WTC11 (cell line): ENCODE data around the gene SHROOM2. TPM values are rescaled to one million over a fixed set of nuclear protein-coding genes. Genes with fewer than 3 reads are reported as not detected.

Experiments used
- ATAC-seq: fragments of 200-7000 bp; cut with Tn5 transposase; 2 replicates; pipeline ENCODE4 v1.10.0; 2021; ENCODE audit warnings: mild to moderate bottlenecking, moderate library complexity
- CTCF ChIA-PET: fragments of 300-600 bp; sonication (Branson Sonifier 250); formaldehyde crosslinking; loops from one replicate; lab custom pipeline; 2021; ENCODE audit warnings: antibody characterized with exemption; lab: Charles Lee
- POLR2A ChIA-PET: fragments of 350-600 bp; sonication (Branson Sonifier 250); formaldehyde crosslinking; loops from one replicate; lab custom pipeline; 2021; ENCODE audit warnings: antibody characterized with exemption; lab: Charles Lee
- DNase-seq: peaks from one replicate; pipeline ENCODE4 v3.0.0; 2021; ENCODE audit warnings: low spot score
- H3K27ac Mint-ChIP-seq: 2 replicates; pipeline ENCODE4 v1.8.0; 2021; ENCODE audit warnings: mixed read lengths
- H3K27me3 Mint-ChIP-seq: 2 replicates; pipeline ENCODE4 v1.8.0; 2021; ENCODE audit warnings: low read depth, mild to moderate bottlenecking, moderate library complexity, mixed read lengths
- H3K36me3 Mint-ChIP-seq: 2 replicates; pipeline ENCODE4 v1.8.0; 2021; ENCODE audit warnings: mixed read lengths
- H3K4me1 Mint-ChIP-seq: 2 replicates; pipeline ENCODE4 v1.8.0; 2022; ENCODE audit warnings: mixed read lengths
- H3K4me3 Mint-ChIP-seq: 2 replicates; pipeline ENCODE4 v1.8.0; 2021; ENCODE audit warnings: mild to moderate bottlenecking, moderate library complexity, mixed read lengths
- H3K9me3 Mint-ChIP-seq: 2 replicates; pipeline ENCODE4 v1.8.0; 2021; ENCODE audit warnings: mixed read lengths
- CBFB ChIP-seq: sonication (generic); formaldehyde crosslinking; IDR thresholded peaks from 2 replicates; pipeline ENCODE4 v1.8.1; 2022; ENCODE audit warnings: mild to moderate bottlenecking, low read depth, missing genetic modification reagents
- FOXK1 ChIP-seq: sonication (generic); formaldehyde crosslinking; IDR thresholded peaks from 2 replicates; pipeline ENCODE4 v1.8.0; 2022; ENCODE audit warnings: mild to moderate bottlenecking, moderate library complexity, missing genetic modification reagents
- FOXP1 ChIP-seq: sonication (generic); formaldehyde crosslinking; IDR thresholded peaks from 2 replicates; pipeline ENCODE4 v1.8.0; 2022; ENCODE audit warnings: missing genetic modification reagents, mild to moderate bottlenecking, moderate library complexity, borderline replicate concordance
- GRHL2 ChIP-seq: fragments of 250-450 bp; sonication (Bioruptor Pico); IDR thresholded peaks from 2 replicates; pipeline ENCODE4 v1.8.0; 2022; ENCODE audit warnings: mild to moderate bottlenecking, moderate library complexity; ENCODE audit not compliant: insufficient replicate concordance, severe bottlenecking
- HMGA2 ChIP-seq: fragments of 250-450 bp; sonication (Bioruptor Pico); IDR thresholded peaks from 2 replicates; pipeline ENCODE4 v1.4.0; 2021; ENCODE audit warnings: mild to moderate bottlenecking, moderate library complexity
- KAT7 ChIP-seq: sonication (generic); formaldehyde crosslinking; IDR thresholded peaks from 2 replicates; pipeline ENCODE4 v1.8.1; 2023; ENCODE audit warnings: missing genetic modification reagents, mild to moderate bottlenecking, borderline replicate concordance
- SMAD4 ChIP-seq: sonication (generic); formaldehyde crosslinking; IDR thresholded peaks from 2 replicates; pipeline ENCODE4 v1.8.0; 2022; ENCODE audit warnings: mild to moderate bottlenecking, missing genetic modification reagents
- SP1 ChIP-seq: sonication (generic); formaldehyde crosslinking; conservative IDR thresholded peaks from 2 replicates; pipeline ENCODE4 v1.8.1; 2022; ENCODE audit warnings: missing genetic modification reagents
- TEAD1 ChIP-seq: sonication (generic); formaldehyde crosslinking; IDR thresholded peaks from 2 replicates; pipeline ENCODE4 v1.8.0; 2022; ENCODE audit warnings: mild to moderate bottlenecking, missing genetic modification reagents
- ZNF263 ChIP-seq: sonication (generic); formaldehyde crosslinking; IDR thresholded peaks from 2 replicates; pipeline ENCODE4 v1.8.1; 2022; ENCODE audit warnings: low read depth, mild to moderate bottlenecking, moderate library complexity, missing genetic modification reagents
- ZNF317 ChIP-seq: sonication (generic); formaldehyde crosslinking; IDR thresholded peaks from 2 replicates; pipeline ENCODE4 v1.8.1; 2023; ENCODE audit warnings: low read depth, mild to moderate bottlenecking, moderate library complexity, missing genetic modification reagents, borderline replicate concordance
- total RNA-seq: library from RNA; stranded (reverse); gene quantifications from 3 replicates; pipeline ENCODE4 v1.2.3, GENCODE V29; 2021
- TF ChIP-seq, protein P1 (sequence below): fragments of 250-450 bp; sonication (Bioruptor Pico); conservative IDR thresholded peaks from 2 replicates; pipeline ENCODE4 v1.9.0; 2021; ENCODE audit warnings: mild to moderate bottlenecking
- TF ChIP-seq, protein P2 (sequence below): sonication (generic); formaldehyde crosslinking; IDR thresholded peaks from 2 replicates; pipeline ENCODE4 v1.8.0; 2023; ENCODE audit warnings: mild to moderate bottlenecking, missing genetic modification reagents
- TF ChIP-seq, protein P3 (sequence below): sonication (generic); formaldehyde crosslinking; IDR thresholded peaks from 2 replicates; pipeline ENCODE4 v1.8.0; 2022; ENCODE audit warnings: mild to moderate bottlenecking, missing genetic modification reagents
- TF ChIP-seq, protein P4 (sequence below): sonication (generic); formaldehyde crosslinking; IDR thresholded peaks from 2 replicates; pipeline ENCODE4 v1.8.0; 2022; ENCODE audit warnings: mild to moderate bottlenecking, missing genetic modification reagents
- TF ChIP-seq, protein P5 (sequence below): sonication (generic); formaldehyde crosslinking; IDR thresholded peaks from 2 replicates; pipeline ENCODE4 v1.8.1; 2023; ENCODE audit warnings: mild to moderate bottlenecking, missing genetic modification reagents, moderate library complexity
- TF ChIP-seq, protein P6 (sequence below): sonication (generic); formaldehyde crosslinking; IDR thresholded peaks from 2 replicates; pipeline ENCODE4 v1.8.0; 2022; ENCODE audit warnings: mild to moderate bottlenecking, missing genetic modification reagents
- TF ChIP-seq, protein P7 (sequence below): sonication (generic); formaldehyde crosslinking; IDR thresholded peaks from 2 replicates; pipeline ENCODE4 v1.8.1; 2023; ENCODE audit warnings: mild to moderate bottlenecking, missing genetic modification reagents

Gene SHROOM2
- total RNA-seq, 1 experiment from 2014 or later: 14.8 TPM

DNA sequence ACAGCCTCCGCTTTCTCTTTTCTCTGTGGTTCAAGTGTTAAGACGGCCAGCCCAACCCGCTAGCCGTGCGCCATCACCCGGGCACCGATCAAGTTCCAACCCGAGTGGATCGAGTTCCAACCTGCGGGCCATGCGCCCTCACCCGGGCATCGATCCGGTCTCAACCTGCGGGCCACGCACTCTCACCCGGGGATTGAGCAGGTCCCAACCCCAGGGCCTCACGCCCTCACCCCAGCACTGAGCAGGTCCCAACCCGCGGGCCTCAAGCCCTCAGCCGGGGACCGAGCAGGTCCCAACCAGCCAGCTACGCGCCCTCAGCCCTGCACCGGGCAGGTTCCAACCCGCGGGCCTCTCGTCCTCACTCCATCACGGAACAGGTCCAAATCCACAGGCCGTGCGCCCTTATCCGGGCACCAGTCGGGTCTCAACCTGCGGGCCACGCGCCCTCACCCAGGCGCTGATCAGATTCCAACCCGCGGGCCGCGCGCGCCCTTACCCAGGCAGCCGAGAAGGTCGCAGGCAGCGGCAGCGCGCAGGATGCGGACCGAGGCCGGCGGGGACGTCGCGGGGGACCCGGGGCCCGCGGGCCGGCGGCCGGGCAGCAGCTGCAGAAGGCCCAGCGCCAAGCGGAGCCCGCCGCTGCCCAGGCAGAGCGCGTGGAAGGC is 21.0 kb upstream of the SHROOM2 start:
- Mint-ChIP-seq H3K9me3 (no peaks in the 10 kb centered on the region), H3K4me1 (peaks cover 7% of the 10 kb centered on the region), H3K27ac (no peak overlapping the region), H3K4me3 (peak overlapping the region; percentile 68), H3K27me3 (no peaks in the 10 kb centered on the region), H3K36me3 (no peaks in the 10 kb centered on the region)
- DNase-seq (peak; percentile 35), ATAC-seq (peak; percentile 74)
- ChIA-PET CTCF (no interaction called here), POLR2A (no interaction called here)
- TF ChIP-seq, protein P1, sequence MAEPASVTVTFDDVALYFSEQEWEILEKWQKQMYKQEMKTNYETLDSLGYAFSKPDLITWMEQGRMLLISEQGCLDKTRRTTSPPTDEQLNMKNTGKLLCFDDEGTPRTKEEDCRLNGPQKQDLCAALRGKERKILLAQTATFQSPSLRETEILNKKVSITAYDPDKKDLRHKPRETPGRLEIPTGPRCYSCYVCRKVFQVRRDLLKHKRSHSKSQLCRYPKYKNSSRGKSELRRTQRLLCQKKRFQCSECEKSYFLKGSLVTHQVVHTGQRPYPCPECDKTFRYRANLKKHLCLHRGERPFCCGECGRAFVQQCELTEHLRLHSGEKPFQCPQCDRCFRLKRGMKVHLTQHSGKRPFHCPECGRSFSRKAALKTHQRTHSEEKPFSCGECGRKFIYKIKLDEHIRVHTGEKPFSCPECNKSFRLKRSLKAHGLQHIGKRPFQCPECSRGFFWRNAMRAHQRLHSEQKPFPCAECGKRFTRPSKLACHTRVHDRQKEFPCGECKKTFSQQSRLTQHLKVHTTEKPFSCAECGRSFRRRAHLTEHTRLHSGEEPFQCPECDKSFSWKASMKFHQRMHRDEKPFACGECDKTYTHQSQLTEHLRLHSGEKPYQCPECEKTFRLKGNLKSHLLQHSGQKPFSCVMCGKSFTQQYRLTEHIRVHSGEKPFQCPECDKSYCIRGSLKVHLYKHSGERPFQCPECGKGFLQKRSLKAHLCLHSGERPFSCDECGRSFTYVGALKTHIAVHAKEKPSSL (CRISPR knock-in tag): no peak
- peak; percentile 79; the same call in 1 of the 2 replicates for TF ChIP-seq KAT7 (CRISPR knock-in tag)
- TF ChIP-seq, protein P2, sequence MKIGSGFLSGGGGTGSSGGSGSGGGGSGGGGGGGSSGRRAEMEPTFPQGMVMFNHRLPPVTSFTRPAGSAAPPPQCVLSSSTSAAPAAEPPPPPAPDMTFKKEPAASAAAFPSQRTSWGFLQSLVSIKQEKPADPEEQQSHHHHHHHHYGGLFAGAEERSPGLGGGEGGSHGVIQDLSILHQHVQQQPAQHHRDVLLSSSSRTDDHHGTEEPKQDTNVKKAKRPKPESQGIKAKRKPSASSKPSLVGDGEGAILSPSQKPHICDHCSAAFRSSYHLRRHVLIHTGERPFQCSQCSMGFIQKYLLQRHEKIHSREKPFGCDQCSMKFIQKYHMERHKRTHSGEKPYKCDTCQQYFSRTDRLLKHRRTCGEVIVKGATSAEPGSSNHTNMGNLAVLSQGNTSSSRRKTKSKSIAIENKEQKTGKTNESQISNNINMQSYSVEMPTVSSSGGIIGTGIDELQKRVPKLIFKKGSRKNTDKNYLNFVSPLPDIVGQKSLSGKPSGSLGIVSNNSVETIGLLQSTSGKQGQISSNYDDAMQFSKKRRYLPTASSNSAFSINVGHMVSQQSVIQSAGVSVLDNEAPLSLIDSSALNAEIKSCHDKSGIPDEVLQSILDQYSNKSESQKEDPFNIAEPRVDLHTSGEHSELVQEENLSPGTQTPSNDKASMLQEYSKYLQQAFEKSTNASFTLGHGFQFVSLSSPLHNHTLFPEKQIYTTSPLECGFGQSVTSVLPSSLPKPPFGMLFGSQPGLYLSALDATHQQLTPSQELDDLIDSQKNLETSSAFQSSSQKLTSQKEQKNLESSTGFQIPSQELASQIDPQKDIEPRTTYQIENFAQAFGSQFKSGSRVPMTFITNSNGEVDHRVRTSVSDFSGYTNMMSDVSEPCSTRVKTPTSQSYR (CRISPR knock-in tag): no peak

DNA sequence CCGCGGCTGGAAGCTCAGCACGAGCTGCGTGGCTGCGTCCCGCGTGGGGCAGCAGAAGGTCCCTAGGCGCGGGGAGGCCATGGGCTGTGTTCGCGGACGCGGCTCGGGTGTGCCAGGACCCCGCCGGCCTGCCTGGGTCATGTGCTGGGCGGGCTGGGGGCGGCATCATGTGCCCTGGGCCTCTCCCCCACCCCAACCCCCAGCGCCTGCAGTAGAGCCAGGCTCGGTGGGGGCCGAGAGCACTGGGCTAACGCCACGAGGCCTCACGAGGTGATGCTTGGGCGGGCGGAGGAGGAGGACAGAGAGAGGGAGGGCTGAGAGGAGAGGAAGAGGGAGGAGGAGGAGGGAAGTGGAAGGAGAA is 20.5 kb upstream of the SHROOM2 start, which contains the start of gene GPR143:
Gene GPR143 (minus strand): TSS at position 111 of the 361 bp plus-strand sequence. CDS start 30 bp downstream, at position 81.
- ChIA-PET POLR2A (no interaction called here), CTCF (no interaction called here)
- no peak within 1 kb of the TSS for H3K27ac Mint-ChIP-seq
- H3K4me1 Mint-ChIP-seq: peaks cover 4% of the 10 kb centered on the region
- no peaks in the 10 kb centered on the region for H3K27me3 Mint-ChIP-seq
- peak; percentile 80 for ATAC-seq
- no peaks in the 10 kb centered on the region for H3K9me3 Mint-ChIP-seq
- no peaks in the 10 kb centered on the region for H3K36me3 Mint-ChIP-seq
- DNase-seq: peak; percentile 36
- peak within 1 kb of the TSS; percentile 68 for H3K4me3 Mint-ChIP-seq
- TF ChIP-seq ZNF263 (CRISPR knock-in tag): peak; percentile 71; the same call in 1 of the 2 replicates
- TF ChIP-seq SMAD4 (CRISPR knock-in tag): no peak
- TF ChIP-seq, protein P3, sequence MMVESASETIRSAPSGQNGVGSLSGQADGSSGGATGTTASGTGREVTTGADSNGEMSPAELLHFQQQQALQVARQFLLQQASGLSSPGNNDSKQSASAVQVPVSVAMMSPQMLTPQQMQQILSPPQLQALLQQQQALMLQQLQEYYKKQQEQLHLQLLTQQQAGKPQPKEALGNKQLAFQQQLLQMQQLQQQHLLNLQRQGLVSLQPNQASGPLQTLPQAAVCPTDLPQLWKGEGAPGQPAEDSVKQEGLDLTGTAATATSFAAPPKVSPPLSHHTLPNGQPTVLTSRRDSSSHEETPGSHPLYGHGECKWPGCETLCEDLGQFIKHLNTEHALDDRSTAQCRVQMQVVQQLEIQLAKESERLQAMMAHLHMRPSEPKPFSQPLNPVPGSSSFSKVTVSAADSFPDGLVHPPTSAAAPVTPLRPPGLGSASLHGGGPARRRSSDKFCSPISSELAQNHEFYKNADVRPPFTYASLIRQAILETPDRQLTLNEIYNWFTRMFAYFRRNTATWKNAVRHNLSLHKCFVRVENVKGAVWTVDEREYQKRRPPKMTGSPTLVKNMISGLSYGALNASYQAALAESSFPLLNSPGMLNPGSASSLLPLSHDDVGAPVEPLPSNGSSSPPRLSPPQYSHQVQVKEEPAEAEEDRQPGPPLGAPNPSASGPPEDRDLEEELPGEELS (CRISPR knock-in tag): no peak
- TF ChIP-seq, protein P2 (CRISPR knock-in tag): no peak; the same call in 1 of the 2 replicates
- TF ChIP-seq SP1 (CRISPR knock-in tag): 0 out of 2 replicates have a peak, but pooled peaks have one; percentile 31
- 0 out of 2 replicates have a peak, but pooled peaks have one; percentile 66 for TF ChIP-seq CBFB (CRISPR knock-in tag)
- TF ChIP-seq, protein P4, sequence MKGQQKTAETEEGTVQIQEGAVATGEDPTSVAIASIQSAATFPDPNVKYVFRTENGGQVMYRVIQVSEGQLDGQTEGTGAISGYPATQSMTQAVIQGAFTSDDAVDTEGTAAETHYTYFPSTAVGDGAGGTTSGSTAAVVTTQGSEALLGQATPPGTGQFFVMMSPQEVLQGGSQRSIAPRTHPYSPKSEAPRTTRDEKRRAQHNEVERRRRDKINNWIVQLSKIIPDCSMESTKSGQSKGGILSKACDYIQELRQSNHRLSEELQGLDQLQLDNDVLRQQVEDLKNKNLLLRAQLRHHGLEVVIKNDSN: peak; percentile 85
- 0 out of 2 replicates have a peak, but pooled peaks have one; percentile 23 for TF ChIP-seq FOXK1 (CRISPR knock-in tag)
- TF ChIP-seq KAT7 (CRISPR knock-in tag): peak; percentile 35; the same call in 1 of the 2 replicates
- TF ChIP-seq, protein P5, sequence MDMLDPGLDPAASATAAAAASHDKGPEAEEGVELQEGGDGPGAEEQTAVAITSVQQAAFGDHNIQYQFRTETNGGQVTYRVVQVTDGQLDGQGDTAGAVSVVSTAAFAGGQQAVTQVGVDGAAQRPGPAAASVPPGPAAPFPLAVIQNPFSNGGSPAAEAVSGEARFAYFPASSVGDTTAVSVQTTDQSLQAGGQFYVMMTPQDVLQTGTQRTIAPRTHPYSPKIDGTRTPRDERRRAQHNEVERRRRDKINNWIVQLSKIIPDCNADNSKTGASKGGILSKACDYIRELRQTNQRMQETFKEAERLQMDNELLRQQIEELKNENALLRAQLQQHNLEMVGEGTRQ (CRISPR knock-in tag): peak; percentile 79
- TF ChIP-seq, protein P6, sequence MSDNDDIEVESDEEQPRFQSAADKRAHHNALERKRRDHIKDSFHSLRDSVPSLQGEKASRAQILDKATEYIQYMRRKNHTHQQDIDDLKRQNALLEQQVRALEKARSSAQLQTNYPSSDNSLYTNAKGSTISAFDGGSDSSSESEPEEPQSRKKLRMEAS (CRISPR knock-in tag): peak; percentile 81
- TF ChIP-seq, protein P7, sequence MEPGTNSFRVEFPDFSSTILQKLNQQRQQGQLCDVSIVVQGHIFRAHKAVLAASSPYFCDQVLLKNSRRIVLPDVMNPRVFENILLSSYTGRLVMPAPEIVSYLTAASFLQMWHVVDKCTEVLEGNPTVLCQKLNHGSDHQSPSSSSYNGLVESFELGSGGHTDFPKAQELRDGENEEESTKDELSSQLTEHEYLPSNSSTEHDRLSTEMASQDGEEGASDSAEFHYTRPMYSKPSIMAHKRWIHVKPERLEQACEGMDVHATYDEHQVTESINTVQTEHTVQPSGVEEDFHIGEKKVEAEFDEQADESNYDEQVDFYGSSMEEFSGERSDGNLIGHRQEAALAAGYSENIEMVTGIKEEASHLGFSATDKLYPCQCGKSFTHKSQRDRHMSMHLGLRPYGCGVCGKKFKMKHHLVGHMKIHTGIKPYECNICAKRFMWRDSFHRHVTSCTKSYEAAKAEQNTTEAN (CRISPR knock-in tag): peak; percentile 49; the same call in 1 of the 2 replicates
- TF ChIP-seq ZNF317 (CRISPR knock-in tag): no peak
- TF ChIP-seq FOXP1: peak; percentile 27; the same call in 1 of the 2 replicates
- TF ChIP-seq HMGA2: no peak
- 0 out of 2 replicates have a peak, but pooled peaks have one; percentile 19 for TF ChIP-seq TEAD1
- TF ChIP-seq GRHL2 (CRISPR knock-in tag): no peak
